Smooth muscle cell (in vitro differentiated cells): ENCODE measurements around the gene CCNY. TPM values are rescaled to one million over a fixed set of nuclear protein-coding genes. Genes with fewer than 3 reads are reported as not detected.

ENCODE experiments used
- DNase-seq: peaks from one replicate; lab custom pipeline; 2025; ENCODE audit not compliant: unreplicated experiment; lab: John Stamatoyannopoulos, UW
- H2AFZ ChIP-seq: fragments of 200-600 bp; sonication (generic); 2 replicates; pipeline ENCODE4 v1.6.0; 2016; ENCODE audit warnings: antibody characterized with exemption, low read depth, mild to moderate bottlenecking
- H3F3A ChIP-seq: fragments of 200-600 bp; sonication (generic); 2 replicates; pipeline ENCODE4 v1.6.0; 2017; ENCODE audit warnings: antibody characterized with exemption, low read depth
- H3K27ac ChIP-seq: fragments of 200-600 bp; sonication (generic); 2 replicates; pipeline ENCODE4 v1.5.1; 2016; ENCODE audit warnings: low read depth, mild to moderate bottlenecking
- H3K27me3 ChIP-seq: fragments of 200-600 bp; sonication (generic); 2 replicates; pipeline ENCODE4 v1.6.1; 2016; ENCODE audit warnings: low read depth, mild to moderate bottlenecking
- H3K36me3 ChIP-seq: fragments of 200-600 bp; sonication (generic); 2 replicates; pipeline ENCODE4 v1.5.1; 2016; ENCODE audit warnings: low read depth
- H3K4me1 ChIP-seq: fragments of 200-600 bp; sonication (generic); 2 replicates; pipeline ENCODE4 v1.5.1; 2016; ENCODE audit warnings: low read depth
- H3K4me2 ChIP-seq: fragments of 200-600 bp; sonication (generic); 2 replicates; pipeline ENCODE4 v1.6.0; 2016; ENCODE audit warnings: mild to moderate bottlenecking
- H3K4me3 ChIP-seq: fragments of 200-600 bp; sonication (generic); 2 replicates; pipeline ENCODE4 v1.5.1; 2016; ENCODE audit warnings: mild to moderate bottlenecking
- H3K79me2 ChIP-seq: fragments of 200-600 bp; sonication (generic); 2 replicates; pipeline ENCODE4 v1.6.0; 2016; ENCODE audit warnings: low read depth, mild to moderate bottlenecking
- H3K9ac ChIP-seq: fragments of 200-600 bp; sonication (generic); 2 replicates; pipeline ENCODE4 v1.6.0; 2016; ENCODE audit warnings: low read depth
- H3K9me3 ChIP-seq: fragments of 200-600 bp; sonication (generic); replicated peaks from 2 replicates; pipeline ENCODE4 v1.5.1; 2016; ENCODE audit warnings: low read depth
- H4K20me1 ChIP-seq: fragments of 200-600 bp; sonication (generic); 2 replicates; pipeline ENCODE4 v1.6.0; 2016; ENCODE audit warnings: low read depth
- whole genome bisulfite sequencing: methylation state at CpG from one replicate; pipeline ENCODE4 v1.1.7; 2016; ENCODE audit warnings: low lambda C conversion rate; 5-methylcytosine and 5-hydroxymethylcytosine counted together
- polyA plus RNA-seq: library from polyadenylated mRNA; unstranded; fragments of >200 nt; fragmentation: Nextera tagmentation; extraction: Ambion mirVana; gene quantifications from 2 replicates; pipeline ENCODE4 v1.2.1, GENCODE V29; 2016
- total RNA-seq: library from RNA; depleted of rRNA; stranded (reverse); fragments of >200 nt; gene quantifications from 2 replicates; pipeline ENCODE4 v1.2.3, GENCODE V29; 2014
- TF ChIP-seq, protein P1 (sequence below): fragments of 200-600 bp; sonication (generic); IDR thresholded peaks from 2 replicates; pipeline ENCODE4 v1.5.1; 2017; ENCODE audit warnings: borderline replicate concordance, mild to moderate bottlenecking, antibody characterized with exemption; ENCODE audit not compliant: insufficient read depth, poor library complexity, severe bottlenecking

CCNY gene
- total and polyA plus RNA-seq, 2 experiments from 2014 or later: 46.9 to 57.5 TPM

DNA sequence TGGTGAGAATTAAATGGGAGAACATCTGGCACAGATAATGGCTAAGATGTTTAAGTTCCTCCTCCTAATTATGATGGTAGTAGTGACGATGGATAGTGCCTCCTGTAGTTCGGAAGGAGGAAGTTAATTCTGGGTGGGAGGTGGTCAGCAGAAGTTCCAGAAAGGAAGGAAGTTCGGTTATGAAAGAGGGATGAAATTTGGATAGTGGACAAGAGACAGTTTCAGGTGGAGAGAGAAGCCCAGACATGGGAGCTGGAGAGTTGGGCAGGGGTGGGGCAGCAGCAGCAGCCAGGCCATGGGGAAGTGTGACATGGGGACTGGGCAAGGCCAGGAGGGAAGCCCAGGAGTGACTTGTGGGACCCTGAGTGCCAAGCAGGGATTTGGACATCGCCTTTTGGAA, 99.5 kb downstream of the CCNY start:
- no peak overlapping the region for H3K27ac ChIP-seq
- TF ChIP-seq, protein P1, sequence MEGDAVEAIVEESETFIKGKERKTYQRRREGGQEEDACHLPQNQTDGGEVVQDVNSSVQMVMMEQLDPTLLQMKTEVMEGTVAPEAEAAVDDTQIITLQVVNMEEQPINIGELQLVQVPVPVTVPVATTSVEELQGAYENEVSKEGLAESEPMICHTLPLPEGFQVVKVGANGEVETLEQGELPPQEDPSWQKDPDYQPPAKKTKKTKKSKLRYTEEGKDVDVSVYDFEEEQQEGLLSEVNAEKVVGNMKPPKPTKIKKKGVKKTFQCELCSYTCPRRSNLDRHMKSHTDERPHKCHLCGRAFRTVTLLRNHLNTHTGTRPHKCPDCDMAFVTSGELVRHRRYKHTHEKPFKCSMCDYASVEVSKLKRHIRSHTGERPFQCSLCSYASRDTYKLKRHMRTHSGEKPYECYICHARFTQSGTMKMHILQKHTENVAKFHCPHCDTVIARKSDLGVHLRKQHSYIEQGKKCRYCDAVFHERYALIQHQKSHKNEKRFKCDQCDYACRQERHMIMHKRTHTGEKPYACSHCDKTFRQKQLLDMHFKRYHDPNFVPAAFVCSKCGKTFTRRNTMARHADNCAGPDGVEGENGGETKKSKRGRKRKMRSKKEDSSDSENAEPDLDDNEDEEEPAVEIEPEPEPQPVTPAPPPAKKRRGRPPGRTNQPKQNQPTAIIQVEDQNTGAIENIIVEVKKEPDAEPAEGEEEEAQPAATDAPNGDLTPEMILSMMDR: no peak
- H3K4me1 ChIP-seq: no peaks in the 10 kb centered on the region
- peaks cover 88% of the 10 kb centered on the region for H3K79me2 ChIP-seq
- no peak overlapping the region for H3K4me3 ChIP-seq
- no peak overlapping the region for H3K9ac ChIP-seq
- peaks cover 4% of the 10 kb centered on the region for H3K36me3 ChIP-seq
- H3K9me3 ChIP-seq: no peaks in the 10 kb centered on the region
- 97% methylated on average over 4 of the region's 4 CpGs for WGBS
- no peaks in the 10 kb centered on the region for H3K27me3 ChIP-seq
- no peak for DNase-seq
- no peaks in the 10 kb centered on the region for H3F3A ChIP-seq
- no peak overlapping the region for H3K4me2 ChIP-seq
- H4K20me1 ChIP-seq: peaks cover 53% of the 10 kb centered on the region
- no peak overlapping the region for H2AFZ ChIP-seq

DNA sequence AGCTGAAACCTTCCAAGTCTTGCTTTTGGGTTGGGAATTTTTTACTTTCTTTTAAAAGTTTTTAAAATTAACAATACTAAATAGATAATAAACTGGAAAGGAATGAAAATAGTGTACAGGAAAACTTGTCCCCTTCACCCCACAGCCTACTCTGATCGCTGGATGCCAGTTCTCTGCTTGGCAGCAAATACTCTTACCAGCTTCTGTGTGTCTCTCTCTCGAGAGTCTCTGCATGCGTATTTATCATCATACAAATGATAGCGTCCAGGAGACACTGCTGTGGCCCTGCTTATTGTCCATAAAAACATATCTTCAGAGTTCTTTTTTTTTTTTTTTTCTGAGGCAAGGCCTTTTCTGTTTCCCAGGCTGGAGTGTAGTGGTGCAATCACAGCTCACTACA, 101.5 kb downstream of the CCNY start:
- Histone ChIP-seq H3K4me1 (peaks cover 6% of the 10 kb centered on the region), H3K27me3 (no peaks in the 10 kb centered on the region), H3K4me2 (no peak overlapping the region), H3K27ac (no peak overlapping the region), H3K36me3 (peaks cover 4% of the 10 kb centered on the region), H3F3A (peaks cover 14% of the 10 kb centered on the region), H4K20me1 (peaks cover 52% of the 10 kb centered on the region), H3K79me2 (peaks cover 83% of the 10 kb centered on the region), H3K9me3 (no peaks in the 10 kb centered on the region), H3K9ac (no peak overlapping the region), H3K4me3 (no peak overlapping the region), H2AFZ (no peak overlapping the region)
- no peak for DNase-seq
- WGBS: 88% methylated on average over 4 of the region's 4 CpGs
- TF ChIP-seq, protein P1: no peak

DNA sequence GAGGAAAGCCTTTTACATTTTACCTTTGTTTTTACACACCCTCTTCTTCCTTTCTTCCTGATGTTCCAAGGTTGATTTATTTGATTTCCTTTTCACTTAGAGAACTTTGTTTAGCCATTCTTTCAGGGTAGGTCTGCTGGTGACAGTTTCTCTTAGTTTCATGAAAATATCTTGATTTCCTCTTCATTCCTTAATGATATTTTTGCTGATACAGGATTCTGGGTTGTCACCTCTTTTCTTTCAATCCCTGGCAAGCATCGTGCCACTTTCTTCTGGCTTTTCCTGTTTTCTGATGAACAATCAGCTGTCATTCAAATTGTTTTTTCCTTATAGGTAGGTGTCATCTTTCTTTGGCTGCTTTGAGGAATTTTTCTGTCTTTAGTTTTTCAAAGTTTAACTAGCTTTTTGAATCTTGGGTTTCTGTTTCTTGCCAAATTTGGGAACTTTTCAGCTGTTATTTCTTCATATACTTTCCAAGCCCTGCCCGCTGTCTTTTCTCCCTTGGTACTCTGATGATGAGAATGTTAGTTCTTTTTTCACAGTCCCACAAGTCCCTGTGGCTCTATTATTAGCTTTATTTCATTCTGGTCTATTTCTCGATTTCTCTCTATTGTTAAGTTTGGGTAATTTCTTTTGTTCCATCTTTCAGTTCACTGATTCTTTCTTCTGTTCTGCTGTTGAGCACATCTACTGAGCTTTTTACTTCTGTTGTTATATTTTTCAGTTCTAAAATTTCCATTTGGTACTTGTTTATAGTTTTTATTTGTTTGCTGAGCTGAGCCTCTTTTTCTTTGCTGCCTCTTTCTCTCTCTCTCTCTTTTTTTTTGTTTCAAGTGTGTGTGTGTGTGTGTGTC, 102.6 kb downstream of the CCNY start:
- H3K79me2 ChIP-seq: peaks cover 87% of the 10 kb centered on the region
- peaks cover 6% of the 10 kb centered on the region for H3K4me1 ChIP-seq
- H3K4me2 ChIP-seq: no peak overlapping the region
- H3K9me3 ChIP-seq: no peaks in the 10 kb centered on the region
- H3F3A ChIP-seq: peaks cover 16% of the 10 kb centered on the region
- H3K36me3 ChIP-seq: peaks cover 4% of the 10 kb centered on the region
- no peak overlapping the region for H3K4me3 ChIP-seq
- H3K9ac ChIP-seq: no peak overlapping the region
- H4K20me1 ChIP-seq: peaks cover 42% of the 10 kb centered on the region
- H3K27me3 ChIP-seq: no peaks in the 10 kb centered on the region
- DNase-seq: no peak
- 90% methylated on average over 3 of the region's 3 CpGs for WGBS
- no peak overlapping the region for H3K27ac ChIP-seq
- no peak overlapping the region for H2AFZ ChIP-seq
- TF ChIP-seq, protein P1: no peak

DNA sequence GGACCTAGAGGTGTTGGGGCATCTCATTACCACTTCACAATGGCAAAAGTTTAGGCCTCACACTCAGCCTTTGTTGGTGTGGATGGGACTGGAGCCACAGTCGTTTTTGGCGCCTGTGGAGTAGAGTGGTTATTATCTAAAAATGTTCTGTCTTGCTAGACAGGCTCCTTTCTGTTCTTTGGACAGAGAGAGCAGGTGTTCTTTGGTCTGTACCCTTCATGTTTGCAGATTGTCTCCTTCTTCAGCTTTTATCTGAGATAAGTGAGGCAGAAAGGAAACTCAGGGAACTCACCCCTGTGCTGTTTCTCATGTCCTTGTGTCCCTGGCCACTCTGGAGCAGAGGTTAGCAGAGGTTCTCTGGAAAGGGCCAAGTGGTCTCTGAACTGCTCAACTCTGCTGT, 103.7 kb downstream of the CCNY start:
- H3K79me2 ChIP-seq: peaks cover 89% of the 10 kb centered on the region
- no peaks in the 10 kb centered on the region for H3K27me3 ChIP-seq
- no peak overlapping the region for H3K4me2 ChIP-seq
- TF ChIP-seq, protein P1: no peak
- H3K4me3 ChIP-seq: no peak overlapping the region
- peaks cover 6% of the 10 kb centered on the region for H3K4me1 ChIP-seq
- H4K20me1 ChIP-seq: peaks cover 32% of the 10 kb centered on the region
- H2AFZ ChIP-seq: no peak overlapping the region
- no peak overlapping the region for H3K27ac ChIP-seq
- no peak overlapping the region for H3K9ac ChIP-seq
- WGBS: 96% methylated on average over 2 of the region's 2 CpGs
- H3F3A ChIP-seq: peaks cover 16% of the 10 kb centered on the region
- no peak for DNase-seq
- H3K9me3 ChIP-seq: no peaks in the 10 kb centered on the region
- peaks cover 4% of the 10 kb centered on the region for H3K36me3 ChIP-seq
